ENCODE data around the gene ZBTB11.

- TF ChIP-seq CTCF (IDR thresholded peaks at IDR 0.05; ENCODE audit: low read length) (no peak), EZH2 (IDR thresholded peaks at IDR 0.05; ENCODE audit: borderline replicate concordance, low read length) (no peak)
These were observed 25.0 kb upstream of the ZBTB11 start for GRCh38 chr3:101701696-101702634.

Measured in OCI-LY1 (cell line).